ENCODE data around the gene BSDC1.
"Not testable (repeated sequence)": the region's sequence is repeated elsewhere in the genome, so short reads cannot be mapped to it uniquely, and the experiment has no call there.

The BSDC1 gene

GRCh38 chr1:32357614-32358013, 36.6 kb downstream of the BSDC1 start:
- Histone ChIP-seq H2AFZ (ENCODE audit: low read depth, low read length) (no peak overlapping the region), H3K9ac (ENCODE audit: low read length) (no peak overlapping the region), H3K27me3 (ENCODE audit: low read depth, low read length) (no peaks in the 10 kb centered on the region), H3K27ac (ENCODE audit: low read length) (no peak overlapping the region), H3K4me2 (ENCODE audit: low read length) (no peak overlapping the region), H3K36me3 (replicated peaks; ENCODE audit: low read depth, low read length) (no peaks in the 10 kb centered on the region), H3K9me3 (ENCODE audit: insufficient read depth, low read length) (no peaks in the 10 kb centered on the region), H4K20me1 (ENCODE audit: insufficient read depth, low read length) (no peaks in the 10 kb centered on the region), H3K79me2 (ENCODE audit: low read length) (no peaks in the 10 kb centered on the region), H3K4me1 (ENCODE audit: low read length) (no peaks in the 10 kb centered on the region), H3K4me3 (ENCODE audit: low read length) (no peak overlapping the region)
- no peak for TF ChIP-seq EZH2phosphoT487 (IDR thresholded peaks at IDR 0.05; ENCODE audit: low read depth)
- TF ChIP-seq CTCF (IDR thresholded peaks at IDR 0.05; ENCODE audit: low read depth, low read length), result no peak

- Histone ChIP-seq H3K27me3 (ENCODE audit: low read depth, low read length) (no peaks in the 10 kb centered on the region), H3K9ac (ENCODE audit: low read length) (no peak overlapping the region), H3K36me3 (replicated peaks; ENCODE audit: low read depth, low read length) (no peaks in the 10 kb centered on the region), H3K4me2 (ENCODE audit: low read length) (no peak overlapping the region), H3K27ac (ENCODE audit: low read length) (no peak overlapping the region), H3K9me3 (ENCODE audit: insufficient read depth, low read length) (no peaks in the 10 kb centered on the region), H3K79me2 (ENCODE audit: low read length) (no peaks in the 10 kb centered on the region), H2AFZ (ENCODE audit: low read depth, low read length) (no peak overlapping the region), H3K4me1 (ENCODE audit: low read length) (peaks cover 5% of the 10 kb centered on the region; the same call in 1 of the 2 replicates), H3K4me3 (ENCODE audit: low read length) (no peak overlapping the region), H4K20me1 (ENCODE audit: insufficient read depth, low read length) (no peaks in the 10 kb centered on the region)
- TF ChIP-seq EZH2phosphoT487 (IDR thresholded peaks at IDR 0.05; ENCODE audit: low read depth) (no peak), CTCF (IDR thresholded peaks at IDR 0.05; ENCODE audit: low read depth, low read length) (no peak)
These were observed 37.8 kb downstream of the BSDC1 start for GRCh38 chr1:32356478-32356877.

GRCh38 chr1:32355778-32356177, 38.5 kb downstream of the BSDC1 start:
- H2AFZ ChIP-seq (ENCODE audit: low read depth, low read length); H3K9me3 ChIP-seq (ENCODE audit: insufficient read depth, low read length); H4K20me1 ChIP-seq (ENCODE audit: insufficient read depth, low read length); H3K4me1 ChIP-seq (ENCODE audit: low read length); H3K4me2 ChIP-seq (ENCODE audit: low read length); H3K79me2 ChIP-seq (ENCODE audit: low read length); H3K27ac ChIP-seq (ENCODE audit: low read length); H3K36me3 ChIP-seq (replicated peaks; ENCODE audit: low read depth, low read length); H3K4me3 ChIP-seq (ENCODE audit: low read length); H3K9ac ChIP-seq (ENCODE audit: low read length); H3K27me3 ChIP-seq (ENCODE audit: low read depth, low read length): not testable (repeated sequence)

GRCh38 chr1:32353886-32354570, 40.2 kb downstream of the BSDC1 start:
- peaks cover 11% of the 10 kb centered on the region for H3K4me1 ChIP-seq (ENCODE audit: low read length)
- H3K27ac ChIP-seq (ENCODE audit: low read length), result no peak overlapping the region
- TF ChIP-seq CTCF (IDR thresholded peaks at IDR 0.05; ENCODE audit: low read depth, low read length), result no peak
- no peak for TF ChIP-seq EZH2phosphoT487 (IDR thresholded peaks at IDR 0.05; ENCODE audit: low read depth)
- no peak overlapping the region for H3K4me3 ChIP-seq (ENCODE audit: low read length)
- no peaks in the 10 kb centered on the region for H3K9me3 ChIP-seq (ENCODE audit: insufficient read depth, low read length)
- no peaks in the 10 kb centered on the region for H4K20me1 ChIP-seq (ENCODE audit: insufficient read depth, low read length)
- H3K27me3 ChIP-seq (ENCODE audit: low read depth, low read length), result no peaks in the 10 kb centered on the region
- H3K9ac ChIP-seq (ENCODE audit: low read length), result no peak overlapping the region
- no peak overlapping the region for H2AFZ ChIP-seq (ENCODE audit: low read depth, low read length)
- no peak overlapping the region for H3K4me2 ChIP-seq (ENCODE audit: low read length)
- H3K79me2 ChIP-seq (ENCODE audit: low read length), result no peaks in the 10 kb centered on the region
- H3K36me3 ChIP-seq (replicated peaks; ENCODE audit: low read depth, low read length), result no peaks in the 10 kb centered on the region

All from OCI-LY3 (cell line).